Measurements from ENCODE around the gene RNF207. TPM values are rescaled to one million over a fixed set of nuclear protein-coding genes. Genes with fewer than 3 reads are reported as not detected.

Gene RNF207
- total and polyA plus RNA-seq, 4 donors: 3.3 to 13.7 (median 5.8) TPM

DNA sequence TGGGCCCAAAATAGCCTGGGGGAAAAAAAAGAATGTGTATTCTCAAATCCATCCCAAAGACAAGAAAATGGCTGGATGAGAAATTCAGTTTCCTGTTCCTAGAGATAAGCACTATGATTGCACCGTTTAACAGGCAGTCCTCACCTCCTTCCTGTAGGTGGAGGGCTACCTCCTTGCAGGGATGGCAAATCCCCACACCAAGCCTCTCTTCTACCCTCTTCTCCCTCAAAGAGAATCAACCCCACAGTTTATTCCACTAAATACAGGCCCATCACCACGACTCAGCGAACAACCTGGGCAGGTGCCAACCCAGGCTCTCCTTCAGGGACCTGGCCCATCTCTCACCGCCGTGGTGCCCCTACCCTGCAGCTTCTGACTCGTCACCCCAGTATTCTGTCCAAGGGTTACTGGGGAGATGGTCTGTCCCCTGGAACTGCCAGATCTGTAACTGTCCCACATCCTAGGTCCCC, 22.4 kb upstream of the RNF207 start:
- DNase-seq (ENCODE audit: low spot score): no peak
- no peak overlapping the region for H3K4me3 ChIP-seq (ENCODE audit: low read depth in 1 of 3, low read length in 3 of 3)
- H3K9ac ChIP-seq (ENCODE audit: low read depth in 1 of 2, low read length in 2 of 2): no peak overlapping the region
- H3K36me3 ChIP-seq (ENCODE audit: control insufficient read depth in 4 of 4, insufficient read depth in 3 of 4, low read depth in 1 of 4, low read length in 3 of 4): peaks cover 3 to 25% (median 16%) of the 10 kb centered on the region in 4 donors
- H3K4me1 ChIP-seq (ENCODE audit: control insufficient read depth in 4 of 4, insufficient read depth in 4 of 4, low read length in 3 of 4): peaks cover 2 to 4% (median 3%) of the 10 kb centered on the region in 4 donors
- 65% methylated on average over 6 of the region's 6 CpGs for WGBS
- H3K27me3 ChIP-seq (ENCODE audit: control insufficient read depth in 4 of 4, insufficient read depth in 4 of 4, low read length in 3 of 4): peaks cover 2 to 4% (median 3%) of the 10 kb centered on the region in 4 donors
- H3K27ac ChIP-seq (ENCODE audit: low read depth in 1 of 2, low read length in 2 of 2): no peak overlapping the region
- TF ChIP-seq JUND (IDR thresholded peaks at IDR 0.05): no peak
- no peak for TF ChIP-seq YY1 (IDR thresholded peaks at IDR 0.05)
- TF ChIP-seq RAD21 (IDR thresholded peaks at IDR 0.05): no peak
- TF ChIP-seq, protein P1, sequence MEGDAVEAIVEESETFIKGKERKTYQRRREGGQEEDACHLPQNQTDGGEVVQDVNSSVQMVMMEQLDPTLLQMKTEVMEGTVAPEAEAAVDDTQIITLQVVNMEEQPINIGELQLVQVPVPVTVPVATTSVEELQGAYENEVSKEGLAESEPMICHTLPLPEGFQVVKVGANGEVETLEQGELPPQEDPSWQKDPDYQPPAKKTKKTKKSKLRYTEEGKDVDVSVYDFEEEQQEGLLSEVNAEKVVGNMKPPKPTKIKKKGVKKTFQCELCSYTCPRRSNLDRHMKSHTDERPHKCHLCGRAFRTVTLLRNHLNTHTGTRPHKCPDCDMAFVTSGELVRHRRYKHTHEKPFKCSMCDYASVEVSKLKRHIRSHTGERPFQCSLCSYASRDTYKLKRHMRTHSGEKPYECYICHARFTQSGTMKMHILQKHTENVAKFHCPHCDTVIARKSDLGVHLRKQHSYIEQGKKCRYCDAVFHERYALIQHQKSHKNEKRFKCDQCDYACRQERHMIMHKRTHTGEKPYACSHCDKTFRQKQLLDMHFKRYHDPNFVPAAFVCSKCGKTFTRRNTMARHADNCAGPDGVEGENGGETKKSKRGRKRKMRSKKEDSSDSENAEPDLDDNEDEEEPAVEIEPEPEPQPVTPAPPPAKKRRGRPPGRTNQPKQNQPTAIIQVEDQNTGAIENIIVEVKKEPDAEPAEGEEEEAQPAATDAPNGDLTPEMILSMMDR (IDR thresholded peaks at IDR 0.05; ENCODE audit: low read depth, low read length, missing input control): peak; percentile 2
- H3K9me3 ChIP-seq (ENCODE audit: control insufficient read depth in 4 of 4, low read length in 3 of 4): no peaks in the 10 kb centered on the region

DNA sequence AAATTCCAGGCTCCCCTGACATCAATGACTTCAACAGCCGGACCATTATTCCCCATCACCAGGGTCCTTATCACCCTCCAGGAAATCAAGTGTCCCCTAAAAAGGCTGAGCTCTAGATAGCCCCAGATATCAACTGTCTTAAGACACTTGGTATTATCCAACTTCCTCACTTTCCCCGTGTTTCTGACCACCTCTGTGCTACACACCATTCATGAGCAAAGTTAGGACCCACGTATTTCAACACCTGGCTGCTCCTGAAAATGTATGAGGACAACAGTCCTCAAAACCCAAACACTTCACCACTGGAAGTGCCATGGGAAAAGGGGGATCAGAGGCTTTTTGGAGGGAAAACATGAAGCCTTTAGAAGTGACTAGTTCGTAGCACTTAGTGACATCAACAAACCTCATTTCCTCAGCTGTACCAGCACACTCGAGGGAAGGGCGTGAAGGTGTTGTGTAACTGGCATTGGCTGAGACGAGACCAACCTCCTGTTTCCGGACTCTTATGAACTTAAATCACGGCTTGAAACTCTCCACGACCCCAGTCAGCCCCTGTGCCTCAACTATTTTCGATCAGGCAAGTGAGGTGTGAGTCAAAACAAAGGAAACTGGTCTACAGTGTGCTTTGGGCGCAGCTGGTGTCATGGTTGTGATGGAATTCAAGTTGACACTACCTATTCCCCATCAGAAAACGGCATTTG, 21.7 kb upstream of the RNF207 start:
- Histone ChIP-seq H3K27ac (ENCODE audit: low read depth in 1 of 2, low read length in 2 of 2) (no peak overlapping the region), H3K36me3 (ENCODE audit: control insufficient read depth in 4 of 4, insufficient read depth in 3 of 4, low read depth in 1 of 4, low read length in 3 of 4) (peaks cover 3 to 30% (median 18%) of the 10 kb centered on the region in 4 donors), H3K9ac (ENCODE audit: low read depth in 1 of 2, low read length in 2 of 2) (no peak overlapping the region), H3K9me3 (ENCODE audit: control insufficient read depth in 4 of 4, low read length in 3 of 4) (no peaks in the 10 kb centered on the region), H3K4me1 (ENCODE audit: control insufficient read depth in 4 of 4, insufficient read depth in 4 of 4, low read length in 3 of 4) (peaks cover 0 to 2% (median 0%) of the 10 kb centered on the region in 4 donors), H3K4me3 (ENCODE audit: low read depth in 1 of 3, low read length in 3 of 3) (no peak overlapping the region), H3K27me3 (ENCODE audit: control insufficient read depth in 4 of 4, insufficient read depth in 4 of 4, low read length in 3 of 4) (peaks cover 0 to 3% (median 0%) of the 10 kb centered on the region in 4 donors)
- 83% methylated on average over 13 of the region's 13 CpGs for WGBS
- TF ChIP-seq GABPA (IDR thresholded peaks at IDR 0.05 in 1 of 2, conservative IDR thresholded peaks at IDR 0.05 in 1 of 2): no peak
- TF ChIP-seq RAD21 (IDR thresholded peaks at IDR 0.05): no peak
- no peak for TF ChIP-seq FOXA1 (IDR thresholded peaks at IDR 0.05)
- no peak for TF ChIP-seq MAX (IDR thresholded peaks at IDR 0.05)
- TF ChIP-seq NR2F2 (IDR thresholded peaks at IDR 0.05): no peak
- TF ChIP-seq, protein P1 (IDR thresholded peaks at IDR 0.05; ENCODE audit: low read depth, low read length, missing input control): no peak
- TF ChIP-seq HNF4A (conservative IDR thresholded peaks at IDR 0.05): no peak
- no peak for TF ChIP-seq RXRA (IDR thresholded peaks at IDR 0.05)
- no peak for TF ChIP-seq EGR1 (IDR thresholded peaks at IDR 0.05; ENCODE audit: low read depth in 2 of 2)
- no peak for TF ChIP-seq REST (IDR thresholded peaks at IDR 0.05)
- TF ChIP-seq, protein P2, sequence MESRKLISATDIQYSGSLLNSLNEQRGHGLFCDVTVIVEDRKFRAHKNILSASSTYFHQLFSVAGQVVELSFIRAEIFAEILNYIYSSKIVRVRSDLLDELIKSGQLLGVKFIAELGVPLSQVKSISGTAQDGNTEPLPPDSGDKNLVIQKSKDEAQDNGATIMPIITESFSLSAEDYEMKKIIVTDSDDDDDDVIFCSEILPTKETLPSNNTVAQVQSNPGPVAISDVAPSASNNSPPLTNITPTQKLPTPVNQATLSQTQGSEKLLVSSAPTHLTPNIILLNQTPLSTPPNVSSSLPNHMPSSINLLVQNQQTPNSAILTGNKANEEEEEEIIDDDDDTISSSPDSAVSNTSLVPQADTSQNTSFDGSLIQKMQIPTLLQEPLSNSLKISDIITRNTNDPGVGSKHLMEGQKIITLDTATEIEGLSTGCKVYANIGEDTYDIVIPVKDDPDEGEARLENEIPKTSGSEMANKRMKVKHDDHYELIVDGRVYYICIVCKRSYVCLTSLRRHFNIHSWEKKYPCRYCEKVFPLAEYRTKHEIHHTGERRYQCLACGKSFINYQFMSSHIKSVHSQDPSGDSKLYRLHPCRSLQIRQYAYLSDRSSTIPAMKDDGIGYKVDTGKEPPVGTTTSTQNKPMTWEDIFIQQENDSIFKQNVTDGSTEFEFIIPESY (IDR thresholded peaks at IDR 0.05): no peak
- TF ChIP-seq YY1 (IDR thresholded peaks at IDR 0.05): no peak
- no peak for TF ChIP-seq HNF4G (IDR thresholded peaks at IDR 0.05)
- TF ChIP-seq JUND (IDR thresholded peaks at IDR 0.05): no peak
- no peak for TF ChIP-seq ATF3 (IDR thresholded peaks at IDR 0.05)
- no peak for TF ChIP-seq FOXA2 (IDR thresholded peaks at IDR 0.05)
- TF ChIP-seq SP1 (IDR thresholded peaks at IDR 0.05): no peak
- no peak for TF ChIP-seq TAF1 (conservative IDR thresholded peaks at IDR 0.05)
- DNase-seq (ENCODE audit: low spot score): no peak
